Activated naive CD4-positive, alpha-beta T cell treated with anti-CD3 and anti-CD28 coated beads, Interleukin-2, amount 10 ng/mL, durations not matched to agents 7 days and 5 days (primary cell): ENCODE measurements around the gene APBB1IP.
"Not testable (repeated sequence)": the region's sequence is repeated elsewhere in the genome, so short reads cannot be mapped to it uniquely, and the experiment has no call there.

ENCODE experiments used
- CTCF ChIA-PET: fragments of 350-600 bp; sonication (Branson Sonifier 250); formaldehyde crosslinking; loops from one replicate; lab custom pipeline; 2021; ENCODE audit warnings: antibody characterized with exemption; lab: Charles Lee
- DNase-seq: peaks from one replicate; pipeline ENCODE4 v3.0.0-alpha.2; 2020
- H3K27ac Mint-ChIP-seq: one replicate; pipeline ENCODE4 v1.8.0; 2021; ENCODE audit warnings: mild to moderate bottlenecking, moderate library complexity, mixed read lengths
- H3K27me3 Mint-ChIP-seq: one replicate; pipeline ENCODE4 v1.8.0; 2021; ENCODE audit warnings: mild to moderate bottlenecking, mixed read lengths
- H3K36me3 Mint-ChIP-seq: one replicate; pipeline ENCODE4 v1.8.0; 2021; ENCODE audit warnings: mixed read lengths
- H3K4me1 Mint-ChIP-seq: one replicate; pipeline ENCODE4 v1.8.0; 2021; ENCODE audit warnings: mixed read lengths
- H3K4me3 Mint-ChIP-seq: one replicate; pipeline ENCODE4 v1.8.0; 2021; ENCODE audit warnings: mild to moderate bottlenecking, moderate library complexity, mixed read lengths
- H3K9me3 Mint-ChIP-seq: one replicate; pipeline ENCODE4 v1.8.0; 2021; ENCODE audit warnings: mixed read lengths

Gene APBB1IP

GRCh38 chr10:26593896-26594295 is 155.8 kb downstream of the APBB1IP start:
- no peaks in the 10 kb centered on the region for H3K4me1 Mint-ChIP-seq
- CTCF ChIA-PET, result no interaction called here
- DNase-seq, result no peak
- no peak overlapping the region for H3K4me3 Mint-ChIP-seq
- H3K27ac Mint-ChIP-seq, result no peak overlapping the region
- H3K36me3 Mint-ChIP-seq, result no peaks in the 10 kb centered on the region
- no peaks in the 10 kb centered on the region for H3K27me3 Mint-ChIP-seq
- H3K9me3 Mint-ChIP-seq, result no peaks in the 10 kb centered on the region

GRCh38 chr10:26603283-26603682 is 165.1 kb downstream of the APBB1IP start:
- H3K27ac Mint-ChIP-seq, CTCF ChIA-PET, H3K27me3 Mint-ChIP-seq, H3K4me3 Mint-ChIP-seq, DNase-seq, H3K4me1 Mint-ChIP-seq, H3K36me3 Mint-ChIP-seq, H3K9me3 Mint-ChIP-seq: not testable (repeated sequence)

- H3K9me3 Mint-ChIP-seq, H3K27me3 Mint-ChIP-seq, H3K27ac Mint-ChIP-seq, H3K36me3 Mint-ChIP-seq, DNase-seq, H3K4me3 Mint-ChIP-seq, H3K4me1 Mint-ChIP-seq: not testable (repeated sequence)
- CTCF ChIA-PET, result interaction anchor here (0.6 kb wide), 1 partner anchor 119 kb away, joined by 5 read pairs; no protein-coding TSS in a partner anchor
These were observed 166.4 kb downstream of the APBB1IP start for GRCh38 chr10:26604320-26605093.

DNA sequence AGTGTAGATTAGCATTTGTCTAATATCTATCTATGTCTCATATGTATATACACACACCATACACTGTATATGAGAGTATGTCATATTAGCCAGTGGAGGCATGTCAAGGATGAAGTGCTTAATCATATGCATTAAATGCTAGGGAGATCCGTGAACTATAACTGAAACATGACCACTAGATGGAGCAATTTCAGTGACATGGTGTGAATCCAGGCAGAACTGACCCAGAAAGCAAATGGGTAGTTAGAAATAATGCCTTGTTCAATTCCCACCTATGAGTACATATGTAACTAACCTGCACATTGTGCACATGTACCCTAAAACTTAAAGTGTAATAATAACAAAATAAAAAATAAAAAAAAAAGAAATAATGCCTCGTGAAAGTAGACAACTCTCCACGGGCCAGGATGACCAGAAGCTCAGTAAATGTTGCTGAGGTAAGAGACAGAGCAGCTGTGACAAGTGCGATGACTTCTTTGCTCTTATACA is 168.3 kb downstream of the APBB1IP start:
- not testable (repeated sequence) for H3K27ac Mint-ChIP-seq, H3K4me3 Mint-ChIP-seq, H3K36me3 Mint-ChIP-seq, DNase-seq, H3K27me3 Mint-ChIP-seq, H3K9me3 Mint-ChIP-seq, H3K4me1 Mint-ChIP-seq
- CTCF ChIA-PET, result interaction anchor here (0.6 to 1.0 kb wide), 2 partner anchors 73 to 275 kb away, joined by 3 to 4 read pairs; no protein-coding TSS in a partner anchor

GRCh38 chr10:26612151-26612915 is 174.2 kb downstream of the APBB1IP start:
- H3K4me3 Mint-ChIP-seq, result no peak overlapping the region
- H3K9me3 Mint-ChIP-seq, result no peaks in the 10 kb centered on the region
- no peak for DNase-seq
- no peaks in the 10 kb centered on the region for H3K36me3 Mint-ChIP-seq
- CTCF ChIA-PET, result no interaction called here
- H3K4me1 Mint-ChIP-seq, result no peaks in the 10 kb centered on the region
- H3K27me3 Mint-ChIP-seq, result no peaks in the 10 kb centered on the region
- H3K27ac Mint-ChIP-seq, result no peak overlapping the region
